GM23338 (cell line): Measurements from ENCODE around the gene EXOSC1. TPM values are rescaled to one million over a fixed set of nuclear protein-coding genes. Genes with fewer than 3 reads are reported as not detected.

Experiments used
- ZNF462 ChIP-seq: fragments of 250-450 bp; sonication (Bioruptor Pico); IDR thresholded peaks from 2 replicates; pipeline ENCODE4 v1.5.0; 2020; ENCODE audit warnings: mild to moderate bottlenecking, moderate library complexity
- polyA plus RNA-seq: library from polyadenylated mRNA; unstranded; fragments of >200 nt; fragmentation: Nextera tagmentation; extraction: Ambion mirVana; gene quantifications from 2 replicates; pipeline ENCODE4 v1.2.1, GENCODE V29; 2016
- small RNA-seq: library from RNA; depleted of rRNA; stranded (forward); fragments of <200 nt; gene quantifications from one replicate; pipeline ENCODE3, GENCODE V24; 2014; ENCODE audit warnings: low replicate concordance
- total RNA-seq: library from RNA; depleted of rRNA; stranded (reverse); fragments of >200 nt; shearing (Covaris generic); gene quantifications from 2 replicates; pipeline ENCODE4 v1.2.3, GENCODE V29; 2014; rRNA removed

The EXOSC1 gene
- total and polyA plus RNA-seq, 2 experiments from 2014 or later = 63.6 to 131 TPM

GRCh38 chr10:97388152-97388551 lies 57.7 kb downstream of the EXOSC1 start (continued):
- no peak for TF ChIP-seq ZNF462 (CRISPR knock-in tag)

Small RNA genes lying within 50 kb of the gene (small RNA-seq; reads per million reads assigned to genes)
- not detected for gene RF00019

Other genes with a start within 250 kb of the EXOSC1 start
- gene ARHGAP19, start 153.4 kb downstream of the EXOSC1 start, total RNA-seq = 35.9 and 38.8 TPM in 2 replicates
- 7.6 and 11.5 TPM in 2 replicates for gene ARHGAP19, start 153.4 kb downstream of the EXOSC1 start, polyA plus RNA-seq
- 6.1 and 8.5 TPM in 2 replicates for gene FRAT1, start 126.7 kb downstream of the EXOSC1 start, total RNA-seq
- 1.4 and 1.7 TPM in 2 replicates for gene FRAT1, start 126.7 kb downstream of the EXOSC1 start, polyA plus RNA-seq
- 87.5 and 109 TPM in 2 replicates for gene FRAT2, start 111.3 kb downstream of the EXOSC1 start, total RNA-seq
- gene FRAT2, start 111.3 kb downstream of the EXOSC1 start, polyA plus RNA-seq = 24.5 and 44.0 TPM in 2 replicates
- 62.6 and 66.4 TPM in 2 replicates for gene RRP12, start 44.7 kb downstream of the EXOSC1 start, total RNA-seq
- gene RRP12, start 44.7 kb downstream of the EXOSC1 start, polyA plus RNA-seq = 49.5 and 53.4 TPM in 2 replicates
- gene PGAM1, start 19.8 kb downstream of the EXOSC1 start, total RNA-seq = 870 and 930 TPM in 2 replicates
- gene PGAM1, start 19.8 kb downstream of the EXOSC1 start, polyA plus RNA-seq = 492 and 497 TPM in 2 replicates
- gene ZDHHC16, start 169 bp upstream of the EXOSC1 start, total RNA-seq = 58.1 and 58.2 TPM in 2 replicates
- gene ZDHHC16, start 169 bp upstream of the EXOSC1 start, polyA plus RNA-seq = 33.3 and 35.1 TPM in 2 replicates
- 221 and 252 TPM in 2 replicates for gene MMS19, start 52.4 kb upstream of the EXOSC1 start, total RNA-seq
- gene MMS19, start 52.4 kb upstream of the EXOSC1 start, polyA plus RNA-seq = 74.7 and 81.5 TPM in 2 replicates
- gene UBTD1, start 52.9 kb upstream of the EXOSC1 start, total RNA-seq = 21.5 and 29.0 TPM in 2 replicates
- 17.3 and 20.4 TPM in 2 replicates for gene UBTD1, start 52.9 kb upstream of the EXOSC1 start, polyA plus RNA-seq
- not detected in 2 replicates for gene ANKRD2, start 126.8 kb upstream of the EXOSC1 start, total RNA-seq
- gene ANKRD2, start 126.8 kb upstream of the EXOSC1 start, polyA plus RNA-seq = not detected in 2 replicates
- gene HOGA1, start 138.4 kb upstream of the EXOSC1 start, total RNA-seq = not detected in 2 replicates
- gene HOGA1, start 138.4 kb upstream of the EXOSC1 start, polyA plus RNA-seq = 0.15 TPM in 1 of 2 replicates, not detected in the other
- gene C10orf62, start 143.7 kb upstream of the EXOSC1 start, total RNA-seq = not detected in 2 replicates
- gene C10orf62, start 143.7 kb upstream of the EXOSC1 start, polyA plus RNA-seq = not detected in 2 replicates
- 9.0 and 17.6 TPM in 2 replicates for gene MORN4, start 187.5 kb upstream of the EXOSC1 start, total RNA-seq
- 49.5 and 50.0 TPM in 2 replicates for gene MORN4, start 187.5 kb upstream of the EXOSC1 start, polyA plus RNA-seq
- 23.3 and 29.2 TPM in 2 replicates for gene PI4K2A, start 194.7 kb upstream of the EXOSC1 start, total RNA-seq
- gene PI4K2A, start 194.7 kb upstream of the EXOSC1 start, polyA plus RNA-seq = 8.1 and 8.6 TPM in 2 replicates
- gene AVPI1, start 241.2 kb upstream of the EXOSC1 start, total RNA-seq = 7.4 and 8.2 TPM in 2 replicates
- 7.6 and 8.9 TPM in 2 replicates for gene AVPI1, start 241.2 kb upstream of the EXOSC1 start, polyA plus RNA-seq